Trophoblast cell (in vitro differentiated cells and primary cell): Measurements from ENCODE around the gene CLCNKB.

Experiments used
- DNase-seq, 2 donors: peaks; one replicate each; pipeline ENCODE4 v3.0.0-alpha.2; 2016
- H2AFZ ChIP-seq: 2 replicates; pipeline ENCODE4 v1.6.1; 2013; ENCODE audit warnings: low read length, moderate library complexity, mild to moderate bottlenecking; ENCODE audit not compliant: insufficient read depth, poor library complexity
- H2AK5ac ChIP-seq: 2 replicates; pipeline ENCODE4 v1.6.1; 2013; ENCODE audit warnings: mild to moderate bottlenecking, low read length
- H2BK120ac ChIP-seq: 2 replicates; pipeline ENCODE4 v1.6.1; 2013; ENCODE audit warnings: low read length, mild to moderate bottlenecking, moderate library complexity; ENCODE audit not compliant: insufficient read depth, poor library complexity
- H2BK12ac ChIP-seq: 2 replicates; pipeline ENCODE4 v1.6.1; 2013; ENCODE audit warnings: mild to moderate bottlenecking, low read length, moderate library complexity
- H2BK5ac ChIP-seq: 2 replicates; pipeline ENCODE4 v1.6.1; 2013; ENCODE audit warnings: low read length, low read depth, moderate library complexity, mild to moderate bottlenecking; ENCODE audit not compliant: poor library complexity
- H3K14ac ChIP-seq: 2 replicates; pipeline ENCODE4 v1.6.1; 2013; ENCODE audit warnings: mild to moderate bottlenecking, low read length
- H3K18ac ChIP-seq: 2 replicates; pipeline ENCODE4 v1.6.1; 2013; ENCODE audit warnings: mild to moderate bottlenecking, low read length
- H3K23ac ChIP-seq: 2 replicates; pipeline ENCODE4 v1.6.1; 2013; ENCODE audit warnings: low read length
- H3K27ac ChIP-seq: 2 replicates; pipeline ENCODE4 v1.5.1; 2013; ENCODE audit warnings: low read depth, mild to moderate bottlenecking, inconsistent platforms, low read length, moderate library complexity
- H3K27me3 ChIP-seq: 2 replicates; pipeline ENCODE4 v1.6.1; 2013; ENCODE audit warnings: inconsistent platforms, mild to moderate bottlenecking, low read length, moderate library complexity; ENCODE audit not compliant: insufficient read depth
- H3K36me3 ChIP-seq, 2 experiments: 1 replicate in 1 of 2; 2 replicates in 1 of 2; pipeline ENCODE4 v1.6.1; 2013; ENCODE audit warnings: low read length in 2 of 2, mild to moderate bottlenecking in 2 of 2, moderate library complexity in 1 of 2; ENCODE audit not compliant: insufficient read depth in 2 of 2, control insufficient read depth in 1 of 2
- H3K4ac ChIP-seq: 2 replicates; pipeline ENCODE4 v1.6.1; 2013; ENCODE audit warnings: low read depth, mild to moderate bottlenecking, low read length, moderate library complexity
- H3K4me1 ChIP-seq, 2 experiments: 1 replicate in 1 of 2; 2 replicates in 1 of 2; pipeline ENCODE4 v1.6.1; 2013; ENCODE audit warnings: low read length in 2 of 2, mild to moderate bottlenecking in 2 of 2, moderate library complexity in 1 of 2; ENCODE audit not compliant: insufficient read depth in 2 of 2, control insufficient read depth in 1 of 2
- H3K4me2 ChIP-seq: 2 replicates; pipeline ENCODE4 v1.6.1; 2013; ENCODE audit warnings: inconsistent platforms, mild to moderate bottlenecking, low read length, moderate library complexity
- H3K4me3 ChIP-seq: 2 replicates; pipeline ENCODE4 v1.5.1; 2013; ENCODE audit warnings: mild to moderate bottlenecking, low read depth, low read length, inconsistent platforms
- H3K79me1 ChIP-seq: one replicate; pipeline ENCODE4 v1.6.1; 2013; ENCODE audit warnings: low read length
- H3K79me2 ChIP-seq: 2 replicates; pipeline ENCODE4 v1.6.1; 2013; ENCODE audit warnings: low read length, mild to moderate bottlenecking; ENCODE audit not compliant: control insufficient read depth, insufficient read depth, poor library complexity
- H3K9ac ChIP-seq: 2 replicates; pipeline ENCODE4 v1.6.1; 2013; ENCODE audit warnings: mild to moderate bottlenecking, low read length
- H3K9me3 ChIP-seq: 2 replicates; pipeline ENCODE4 v1.6.1; 2013; ENCODE audit warnings: low read depth, mild to moderate bottlenecking, control low read depth, inconsistent platforms, low read length; ENCODE audit not compliant: insufficient read depth
- H4K12ac ChIP-seq: 2 replicates; pipeline ENCODE4 v1.6.1; 2013; ENCODE audit warnings: low read depth, mild to moderate bottlenecking, low read length, moderate library complexity
- H4K8ac ChIP-seq: 2 replicates; pipeline ENCODE4 v1.6.1; 2013; ENCODE audit warnings: low read depth, mild to moderate bottlenecking, low read length, moderate library complexity
- H4K91ac ChIP-seq: one replicate; pipeline ENCODE4 v1.6.1; 2013; ENCODE audit warnings: low read depth, mild to moderate bottlenecking, low read length, moderate library complexity
- WGBS: extraction: QIAGEN DNeasy Blood & Tissue Kit; methylation state at CpG from one replicate; pipeline ENCODE4 v1.1.7; 2013; ENCODE audit warnings: missing lambda C conversion rate; ENCODE audit not compliant: insufficient read length, insufficient coverage; ENCODE audit errors: extremely low coverage; 5-methylcytosine and 5-hydroxymethylcytosine counted together

Gene CLCNKB

GRCh38 chr1:16006010-16006409 lies 37.6 kb upstream of the CLCNKB start:
- no peak for DNase-seq
- H2AFZ ChIP-seq = no peak overlapping the region
- H4K91ac ChIP-seq = no peak overlapping the region
- H3K27me3 ChIP-seq = no peaks in the 10 kb centered on the region
- no peak overlapping the region for H3K18ac ChIP-seq
- no peak overlapping the region for H2BK120ac ChIP-seq
- H2BK12ac ChIP-seq = no peak overlapping the region
- no peaks in the 10 kb centered on the region for H3K4me1 ChIP-seq
- no peaks in the 10 kb centered on the region for H3K79me1 ChIP-seq
- H2BK5ac ChIP-seq = no peak overlapping the region
- H3K14ac ChIP-seq = no peak overlapping the region
- H3K4ac ChIP-seq = no peak overlapping the region
- H3K9ac ChIP-seq = no peak overlapping the region
- H2AK5ac ChIP-seq = peak overlapping the region; percentile 75
- no peak overlapping the region for H3K23ac ChIP-seq
- no peaks in the 10 kb centered on the region for H3K36me3 ChIP-seq
- no CpG with 5 or more reads among the region's 11 CpGs for WGBS
- peaks cover 4% of the 10 kb centered on the region for H3K9me3 ChIP-seq
- no peak overlapping the region for H3K4me2 ChIP-seq
- H3K4me3 ChIP-seq = no peak overlapping the region
- no peak overlapping the region for H3K27ac ChIP-seq
- H4K8ac ChIP-seq = no peak overlapping the region
- H3K79me2 ChIP-seq = no peaks in the 10 kb centered on the region
- H4K12ac ChIP-seq = no peak overlapping the region

DNA sequence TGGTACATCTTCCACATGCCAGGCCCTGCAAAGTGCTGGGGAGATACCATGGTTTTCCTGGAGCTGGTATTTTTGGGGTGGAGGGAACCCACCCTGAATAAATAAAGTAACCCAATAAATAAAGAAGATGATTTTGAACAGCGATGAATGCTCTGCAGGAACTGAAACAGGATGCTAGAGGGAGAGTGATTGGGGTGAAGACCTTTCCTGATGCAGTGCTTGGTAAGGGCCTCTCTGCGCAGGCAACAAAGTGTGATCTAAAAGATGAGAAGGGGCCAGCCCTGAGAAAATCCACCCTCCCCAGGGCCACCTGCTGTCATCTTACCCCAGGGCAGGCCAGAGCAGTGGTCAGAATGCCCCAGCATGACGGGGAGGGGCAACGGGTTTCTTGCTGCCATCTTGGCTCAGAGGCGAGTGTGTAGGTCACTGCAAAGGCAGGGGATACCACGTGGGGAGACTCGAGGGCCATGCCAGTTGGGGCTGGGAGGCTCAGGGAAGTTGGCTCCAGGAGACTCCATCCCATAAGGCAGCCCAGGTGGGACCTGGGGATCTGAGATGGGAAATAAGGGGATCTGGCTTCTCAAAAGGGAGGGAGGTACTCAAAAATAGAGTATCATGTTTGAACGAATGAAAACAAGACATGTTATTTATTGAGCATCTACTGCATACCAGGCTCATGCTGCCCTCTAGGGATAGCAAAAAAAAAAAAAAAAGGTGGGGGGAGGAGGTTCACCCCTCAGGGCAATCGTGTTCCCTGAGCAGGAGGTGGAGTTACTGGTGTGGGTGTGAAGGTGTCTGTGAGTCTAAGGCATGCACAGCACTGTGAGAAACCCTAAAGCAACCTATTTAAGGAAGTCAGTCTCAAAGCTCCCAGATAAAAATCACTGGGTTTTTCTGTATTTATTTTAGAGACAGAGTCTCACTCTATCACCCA lies 36.8 kb upstream of the CLCNKB start:
- Histone ChIP-seq H4K12ac (no peak overlapping the region), H2BK12ac (no peak overlapping the region), H3K4me1 (no peaks in the 10 kb centered on the region), H3K9me3 (peaks cover 4% of the 10 kb centered on the region), H3K27me3 (no peaks in the 10 kb centered on the region), H3K4me3 (peak overlapping the region; percentile 48), H2BK120ac (no peak overlapping the region), H4K8ac (no peak overlapping the region), H3K36me3 (no peaks in the 10 kb centered on the region), H2AK5ac (no peak overlapping the region), H3K14ac (no peak overlapping the region), H3K4me2 (no peak overlapping the region), H2BK5ac (no peak overlapping the region), H3K23ac (no peak overlapping the region), H4K91ac (no peak overlapping the region), H2AFZ (no peak overlapping the region), H3K79me1 (no peaks in the 10 kb centered on the region), H3K27ac (no peak overlapping the region), H3K9ac (no peak overlapping the region), H3K18ac (no peak overlapping the region), H3K4ac (no peak overlapping the region), H3K79me2 (no peaks in the 10 kb centered on the region)
- DNase-seq = no peak
- no CpG with 5 or more reads among the region's 9 CpGs for WGBS

GRCh38 chr1:16007671-16008341 lies 35.8 kb upstream of the CLCNKB start:
- H3K14ac ChIP-seq = no peak overlapping the region
- H2BK12ac ChIP-seq = no peak overlapping the region
- no peak overlapping the region for H2BK120ac ChIP-seq
- peaks cover 3 to 4% of the 10 kb centered on the region in 2 experiments for H3K4me1 ChIP-seq
- WGBS = no CpG with 5 or more reads among the region's 6 CpGs
- no peak overlapping the region for H3K27ac ChIP-seq
- H3K4ac ChIP-seq = no peak overlapping the region
- no peak overlapping the region for H2BK5ac ChIP-seq
- H2AFZ ChIP-seq = no peak overlapping the region
- no peak overlapping the region for H4K12ac ChIP-seq
- H3K4me2 ChIP-seq = no peak overlapping the region
- no peak overlapping the region for H4K8ac ChIP-seq
- no peak overlapping the region for H3K9ac ChIP-seq
- no peak overlapping the region for H4K91ac ChIP-seq
- H3K79me1 ChIP-seq = peaks cover 3% of the 10 kb centered on the region
- H3K27me3 ChIP-seq = no peaks in the 10 kb centered on the region
- H3K23ac ChIP-seq = no peak overlapping the region
- H3K4me3 ChIP-seq = no peak overlapping the region
- DNase-seq = no peak
- H2AK5ac ChIP-seq = no peak overlapping the region
- H3K79me2 ChIP-seq = no peaks in the 10 kb centered on the region
- H3K36me3 ChIP-seq = no peaks in the 10 kb centered on the region
- no peak overlapping the region for H3K18ac ChIP-seq
- H3K9me3 ChIP-seq = peaks cover 4% of the 10 kb centered on the region

- H3K79me2 ChIP-seq = no peaks in the 10 kb centered on the region
- H3K27me3 ChIP-seq = no peaks in the 10 kb centered on the region
- no peak overlapping the region for H3K4me3 ChIP-seq
- H3K79me1 ChIP-seq = peaks cover 6% of the 10 kb centered on the region
- H2BK12ac ChIP-seq = no peak overlapping the region
- peaks cover 4% of the 10 kb centered on the region for H3K9me3 ChIP-seq
- H3K4me1 ChIP-seq = peaks cover 10 to 13% of the 10 kb centered on the region in 2 experiments
- no peak overlapping the region for H3K9ac ChIP-seq
- no peak overlapping the region for H2AK5ac ChIP-seq
- H4K12ac ChIP-seq = no peak overlapping the region
- no peak overlapping the region for H2BK5ac ChIP-seq
- no peaks in the 10 kb centered on the region for H3K36me3 ChIP-seq
- no peak overlapping the region for H3K14ac ChIP-seq
- no peak overlapping the region for H3K27ac ChIP-seq
- H3K23ac ChIP-seq = no peak overlapping the region
- no peak overlapping the region for H3K18ac ChIP-seq
- WGBS = no CpG with 5 or more reads among the region's 4 CpGs
- H3K4ac ChIP-seq = no peak overlapping the region
- H2BK120ac ChIP-seq = no peak overlapping the region
- H3K4me2 ChIP-seq = no peak overlapping the region
- peak; percentile 64 to 90 for DNase-seq
- no peak overlapping the region for H4K91ac ChIP-seq
- no peak overlapping the region for H4K8ac ChIP-seq
- H2AFZ ChIP-seq = no peak overlapping the region
These were observed 34.5 kb upstream of the CLCNKB start for GRCh38 chr1:16009030-16009460.
